ENCODE measurements around the gene TPK1.
"Not testable (repeated sequence)": the region's sequence is repeated elsewhere in the genome, so short reads cannot be mapped to it uniquely, and the experiment has no call there.

TPK1 gene

GRCh38 chr7:144780071-144780608 is 55.7 kb downstream of the TPK1 start:
- in situ Hi-C loops (cut with HindIII; ENCODE audit: low sequenced_read_pairs) = no loop called here

GRCh38 chr7:144777889-144778288 is 58.0 kb downstream of the TPK1 start:
- in situ Hi-C loops (cut with HindIII; ENCODE audit: low sequenced_read_pairs) = not testable (repeated sequence)

- in situ Hi-C loops (cut with HindIII; ENCODE audit: low sequenced_read_pairs) = no loop called here
Measured at GRCh38 chr7:144777005-144777839, 58.6 kb downstream of the TPK1 start.

- in situ Hi-C loops (cut with HindIII; ENCODE audit: low sequenced_read_pairs) = no loop called here
Measured at GRCh38 chr7:144776447-144776846, 59.4 kb downstream of the TPK1 start.

GRCh38 chr7:144775749-144776148 is 60.1 kb downstream of the TPK1 start:
- in situ Hi-C loops (cut with HindIII; ENCODE audit: low sequenced_read_pairs) = no loop called here

GRCh38 chr7:144771927-144772326 is 63.9 kb downstream of the TPK1 start:
- in situ Hi-C loops (cut with HindIII; ENCODE audit: low sequenced_read_pairs) = no loop called here

- in situ Hi-C loops (cut with HindIII; ENCODE audit: low sequenced_read_pairs) = no loop called here
Measured at GRCh38 chr7:144771174-144771573, 64.7 kb downstream of the TPK1 start.

- in situ Hi-C loops (cut with HindIII; ENCODE audit: low sequenced_read_pairs) = no loop called here
Measured at GRCh38 chr7:144769352-144769751, 66.5 kb downstream of the TPK1 start.

GRCh38 chr7:144768633-144769032 is 67.2 kb downstream of the TPK1 start:
- in situ Hi-C loops (cut with HindIII; ENCODE audit: low sequenced_read_pairs) = no loop called here

GRCh38 chr7:144763291-144763690 is 72.6 kb downstream of the TPK1 start:
- in situ Hi-C loops (cut with HindIII; ENCODE audit: low sequenced_read_pairs) = no loop called here

GRCh38 chr7:144762853-144763252 is 73.0 kb downstream of the TPK1 start:
- in situ Hi-C loops (cut with HindIII; ENCODE audit: low sequenced_read_pairs) = no loop called here

- in situ Hi-C loops (cut with HindIII; ENCODE audit: low sequenced_read_pairs) = no loop called here
Measured at GRCh38 chr7:144761493-144761892, 74.4 kb downstream of the TPK1 start.

GRCh38 chr7:144759653-144760052 is 76.2 kb downstream of the TPK1 start:
- in situ Hi-C loops (cut with HindIII; ENCODE audit: low sequenced_read_pairs) = no loop called here

- in situ Hi-C loops (cut with HindIII; ENCODE audit: low sequenced_read_pairs) = no loop called here
Measured at GRCh38 chr7:144747936-144748335, 87.9 kb downstream of the TPK1 start.

- in situ Hi-C loops (cut with HindIII; ENCODE audit: low sequenced_read_pairs) = no loop called here
Measured at GRCh38 chr7:144738708-144739314, 97.0 kb downstream of the TPK1 start.

- in situ Hi-C loops (cut with HindIII; ENCODE audit: low sequenced_read_pairs) = no loop called here
Measured at GRCh38 chr7:144738146-144738545, 97.7 kb downstream of the TPK1 start.

GRCh38 chr7:144736880-144737493 is 98.9 kb downstream of the TPK1 start:
- in situ Hi-C loops (cut with HindIII; ENCODE audit: low sequenced_read_pairs) = no loop called here

- in situ Hi-C loops (cut with HindIII; ENCODE audit: low sequenced_read_pairs) = no loop called here
Measured at GRCh38 chr7:144735505-144736276, 100.2 kb downstream of the TPK1 start.

- in situ Hi-C loops (cut with HindIII; ENCODE audit: low sequenced_read_pairs) = no loop called here
Measured at GRCh38 chr7:144731661-144732351, 104.0 kb downstream of the TPK1 start.

GRCh38 chr7:144730224-144730623 is 105.6 kb downstream of the TPK1 start:
- in situ Hi-C loops (cut with HindIII; ENCODE audit: low sequenced_read_pairs) = no loop called here
